Lung (tissue), 12 donors: ENCODE results near the gene CLPX. TPM values are rescaled to one million over a fixed set of nuclear protein-coding genes. Genes with fewer than 3 reads are reported as not detected.
A peak's percentile ranks its signal among the peaks of the same experiment; 100 is the strongest.
"Not testable (repeated sequence)": the region's sequence is repeated elsewhere in the genome, so short reads cannot be mapped to it uniquely, and the experiment has no call there.

Experiments used
- ATAC-seq: fragments of 200-7000 bp; cut with Tn5 transposase; one replicate; pipeline ENCODE4 v1.9.1; 2020; ENCODE audit warnings: moderate number of reproducible peaks; ENCODE audit not compliant: insufficient read depth, low FRiP score
- DNase-seq, 3 donors: peaks; one replicate each; pipeline ENCODE4 v3.0.0-alpha.2; 2013 to 2017
- H3K27ac ChIP-seq, 2 donors: one replicate each; pipeline ENCODE4 v1.5.1; 2013; ENCODE audit warnings: mild to moderate bottlenecking in 2 of 2, moderate library complexity in 2 of 2, control low read depth in 1 of 2, inconsistent platforms in 1 of 2, low read depth in 1 of 2, low read length in 1 of 2
- H3K27me3 ChIP-seq, 3 donors: one replicate each; pipeline ENCODE4 v1.5.1; 2013; ENCODE audit warnings: low read length in 2 of 3; ENCODE audit not compliant: control insufficient read depth in 3 of 3, insufficient read depth in 3 of 3
- H3K36me3 ChIP-seq, 4 donors: one replicate each; pipeline ENCODE4 v1.5.1; 2013; ENCODE audit warnings: low read length in 4 of 4, mild to moderate bottlenecking in 1 of 4, moderate library complexity in 1 of 4; ENCODE audit not compliant: control insufficient read depth in 4 of 4, insufficient read depth in 4 of 4
- H3K4me1 ChIP-seq, 5 donors: one replicate each; pipeline ENCODE4 v1.5.1; 2013; ENCODE audit warnings: low read length in 5 of 5, mild to moderate bottlenecking in 2 of 5, moderate library complexity in 1 of 5; ENCODE audit not compliant: control insufficient read depth in 5 of 5, insufficient read depth in 5 of 5
- H3K4me3 ChIP-seq: one replicate; pipeline ENCODE4 v1.5.1; 2013; ENCODE audit warnings: mild to moderate bottlenecking, control low read depth, moderate library complexity
- H3K9ac ChIP-seq, 2 donors: one replicate each; pipeline ENCODE4 v1.5.1; 2013; ENCODE audit warnings: low read length in 2 of 2, control low read depth in 1 of 2; ENCODE audit not compliant: insufficient read depth in 1 of 2
- H3K9me3 ChIP-seq, 4 donors: one replicate each; pipeline ENCODE4 v1.5.1; 2013; ENCODE audit warnings: low read length in 3 of 4, mild to moderate bottlenecking in 1 of 4, moderate library complexity in 1 of 4; ENCODE audit not compliant: control insufficient read depth in 4 of 4, insufficient read depth in 3 of 4
- WGBS, 2 donors: extraction: QIAGEN DNeasy Blood & Tissue Kit; methylation state at CpG; one replicate each; pipeline ENCODE4 v1.1.7; 2013; 5-methylcytosine and 5-hydroxymethylcytosine counted together
- polyA plus RNA-seq, 2 donors: library from polyadenylated mRNA; stranded (reverse); fragments of 200-250 nt; gene quantifications; one replicate each; pipeline ENCODE4 v1.2.1, GENCODE V29; 2013
- total RNA-seq, 2 donors: library from RNA; depleted of rRNA in 1 of 2; stranded (reverse); fragments of >200 nt in 1 of 2; gene quantifications; one replicate each; pipeline ENCODE4 v1.2.1, GENCODE V29; 2014 to 2021
- TF ChIP-seq, protein P1 (sequence below): IDR thresholded peaks from 2 replicates; pipeline ENCODE4 v1.5.1; 2012; ENCODE audit warnings: mild to moderate bottlenecking; ENCODE audit errors: control extremely low read depth, extremely low read depth
- donor health status: control.
- donor health status: control.
- donor health status: Bipolar disorder and iron deficiency.
- donor health status: healthy.
- donor health status: DM: yes; HTN: yes; CAD: no.

Gene CLPX
- total and polyA plus RNA-seq, 4 donors: 11.2 to 93.6 (median 31.3) TPM

DNA sequence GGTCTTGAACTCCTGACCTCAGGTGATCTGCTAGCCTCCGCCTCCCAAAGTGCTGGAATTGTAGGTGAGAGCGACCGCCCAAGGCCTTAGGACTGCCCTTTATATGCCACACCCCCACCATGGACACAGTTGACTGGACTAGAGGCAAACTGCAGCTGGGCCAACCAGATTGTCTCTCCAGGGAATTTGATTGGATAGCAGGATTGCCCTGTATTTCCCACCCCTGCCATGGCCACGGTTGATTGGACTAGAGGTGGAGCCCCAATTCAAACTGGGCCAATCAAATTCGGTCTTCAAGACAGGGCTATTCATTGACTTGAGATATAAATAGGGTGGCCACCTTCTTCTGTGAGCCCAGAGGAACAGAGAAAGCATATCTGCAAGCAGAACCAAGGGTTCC is 6.9 kb upstream of the CLPX start:
- Histone ChIP-seq H3K4me3 (no peak overlapping the region), H3K36me3 (no peaks in the 10 kb centered on the region), H3K9ac (no peak overlapping the region), H3K27ac (no peak overlapping the region), H3K27me3 (no peaks in the 10 kb centered on the region), H3K4me1 (peaks cover 0 to 11% (median 3%) of the 10 kb centered on the region in 5 donors), H3K9me3 (no peaks in the 10 kb centered on the region)
- DNase-seq: no peak
- 94 to 97% methylated on average over 5 of the region's 5 CpGs for WGBS, 2 donors
- no peak for ATAC-seq
- TF ChIP-seq, protein P1, sequence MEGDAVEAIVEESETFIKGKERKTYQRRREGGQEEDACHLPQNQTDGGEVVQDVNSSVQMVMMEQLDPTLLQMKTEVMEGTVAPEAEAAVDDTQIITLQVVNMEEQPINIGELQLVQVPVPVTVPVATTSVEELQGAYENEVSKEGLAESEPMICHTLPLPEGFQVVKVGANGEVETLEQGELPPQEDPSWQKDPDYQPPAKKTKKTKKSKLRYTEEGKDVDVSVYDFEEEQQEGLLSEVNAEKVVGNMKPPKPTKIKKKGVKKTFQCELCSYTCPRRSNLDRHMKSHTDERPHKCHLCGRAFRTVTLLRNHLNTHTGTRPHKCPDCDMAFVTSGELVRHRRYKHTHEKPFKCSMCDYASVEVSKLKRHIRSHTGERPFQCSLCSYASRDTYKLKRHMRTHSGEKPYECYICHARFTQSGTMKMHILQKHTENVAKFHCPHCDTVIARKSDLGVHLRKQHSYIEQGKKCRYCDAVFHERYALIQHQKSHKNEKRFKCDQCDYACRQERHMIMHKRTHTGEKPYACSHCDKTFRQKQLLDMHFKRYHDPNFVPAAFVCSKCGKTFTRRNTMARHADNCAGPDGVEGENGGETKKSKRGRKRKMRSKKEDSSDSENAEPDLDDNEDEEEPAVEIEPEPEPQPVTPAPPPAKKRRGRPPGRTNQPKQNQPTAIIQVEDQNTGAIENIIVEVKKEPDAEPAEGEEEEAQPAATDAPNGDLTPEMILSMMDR: no peak

DNA sequence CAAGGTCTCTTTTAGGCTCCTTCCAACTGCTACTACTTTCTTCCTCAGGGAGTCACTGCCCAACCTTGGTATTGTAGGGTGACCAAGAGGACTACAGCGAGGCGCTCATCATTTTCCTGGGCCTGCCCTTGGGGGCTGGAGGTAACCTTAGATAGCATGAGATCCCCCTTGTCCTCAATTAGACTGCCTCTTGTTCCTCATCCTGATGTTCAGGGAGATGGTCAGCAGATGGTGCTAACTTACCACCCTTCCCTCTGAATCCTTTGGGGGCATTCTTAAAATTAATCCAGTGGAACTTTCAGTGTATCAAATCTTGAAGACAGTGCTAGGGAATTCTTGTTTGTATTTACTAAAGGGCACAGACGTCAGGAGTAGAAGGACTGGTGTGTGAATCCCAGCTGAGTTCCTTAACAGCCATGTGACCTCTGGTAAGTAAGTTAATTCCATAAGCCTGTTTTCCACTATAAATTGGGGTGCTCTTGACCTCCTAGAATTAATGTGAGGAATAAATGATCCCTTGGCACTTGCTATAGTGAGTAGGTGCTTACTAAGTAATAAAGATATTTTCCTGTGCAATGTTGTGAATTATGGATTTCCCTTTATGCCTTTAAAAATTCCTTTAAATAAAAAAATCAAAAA is 4.1 kb upstream of the CLPX start:
- TF ChIP-seq, protein P1: peak; percentile 20
- no peaks in the 10 kb centered on the region for H3K36me3 ChIP-seq
- ATAC-seq (no peak), DNase-seq (peak; percentile 67 to 86 (median 81))
- no peak overlapping the region for H3K9ac ChIP-seq
- H3K4me1 ChIP-seq: peaks cover 0 to 5% (median 0%) of the 10 kb centered on the region in 5 donors
- H3K9me3 ChIP-seq: no peaks in the 10 kb centered on the region
- H3K4me3 ChIP-seq: no peak overlapping the region
- no peak overlapping the region for H3K27ac ChIP-seq
- H3K27me3 ChIP-seq: no peaks in the 10 kb centered on the region
- WGBS, 2 donors: 15 to 28% methylated on average over 3 of the region's 3 CpGs

DNA sequence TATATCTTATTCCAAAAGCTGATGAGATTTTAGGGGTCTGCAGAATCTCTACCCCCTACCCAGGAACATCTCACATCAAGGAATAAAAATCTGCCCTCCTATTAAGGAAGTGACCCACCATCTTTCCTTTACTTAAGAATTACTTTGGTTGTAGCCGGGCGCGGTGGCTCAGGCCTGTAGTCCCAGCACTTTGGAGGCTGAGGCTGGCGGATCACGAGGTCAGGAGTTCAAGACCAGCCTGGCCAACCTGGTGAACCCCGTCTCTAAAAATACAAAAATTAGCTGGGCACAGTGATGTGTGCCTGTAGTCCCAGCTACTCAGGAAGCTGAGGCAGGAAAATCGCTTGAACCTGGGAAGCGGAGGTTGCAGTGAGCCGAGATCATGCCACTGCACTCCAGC is 3.3 kb upstream of the CLPX start:
- 89 to 94% methylated on average over 9 of the region's 9 CpGs for WGBS, 2 donors
- ATAC-seq, H3K36me3 ChIP-seq, H3K4me3 ChIP-seq, DNase-seq, H3K9ac ChIP-seq, H3K27me3 ChIP-seq, H3K27ac ChIP-seq, H3K4me1 ChIP-seq, H3K9me3 ChIP-seq: not testable (repeated sequence)

DNA sequence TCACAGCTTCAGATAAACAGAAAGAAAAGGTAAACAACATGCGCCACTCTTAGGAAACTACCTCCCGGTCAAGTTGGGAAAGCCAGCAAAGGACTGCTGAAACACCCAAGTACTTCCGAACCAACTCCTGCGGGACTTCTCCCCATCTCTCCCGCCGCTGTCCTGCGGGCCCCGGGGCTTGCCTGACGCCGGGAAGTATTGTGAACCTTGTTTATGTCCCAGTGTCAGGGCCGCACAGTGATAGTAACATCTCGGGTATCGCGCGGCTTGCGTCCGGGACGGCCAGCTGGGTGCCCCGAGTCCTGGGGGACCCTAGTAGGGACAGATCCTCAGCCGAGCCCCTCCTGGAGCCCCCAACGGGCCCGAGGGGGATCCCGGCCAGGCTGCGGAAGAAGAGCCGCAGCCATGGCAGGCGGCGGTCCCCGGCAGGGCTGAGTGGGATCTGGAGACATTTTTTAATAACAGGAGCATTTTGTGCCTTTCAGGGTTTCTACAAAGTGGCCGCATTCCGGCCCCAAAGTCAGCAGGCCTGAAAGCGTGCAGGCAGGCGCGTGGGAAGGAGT is 756 bp downstream of the CLPX start:
- DNase-seq (peak; percentile 73 to 78 (median 76)), ATAC-seq (no peak)
- 0% methylated on average over 33 of the region's 33 CpGs for WGBS, 2 donors

More for the DNA sequence above, 756 bp downstream of the CLPX start:
- TF ChIP-seq, protein P1: no peak
- H3K27ac ChIP-seq: peak overlapping the region; percentile 97 to 98
- peak overlapping the region; percentile 80 to 94 for H3K9ac ChIP-seq
- no peaks in the 10 kb centered on the region for H3K9me3 ChIP-seq
- peak overlapping the region; percentile 93 for H3K4me3 ChIP-seq
- H3K36me3 ChIP-seq: peaks cover 0 to 12% (median 5%) of the 10 kb centered on the region in 4 donors
- H3K27me3 ChIP-seq: no peaks in the 10 kb centered on the region
- peaks cover 0 to 14% (median 3%) of the 10 kb centered on the region in 5 donors for H3K4me1 ChIP-seq
